ENCODE measurements around the gene HAVCR1.
A peak's percentile ranks its signal among the peaks of the same experiment; 100 is the strongest.
"Not testable (repeated sequence)": the region's sequence is repeated elsewhere in the genome, so short reads cannot be mapped to it uniquely, and the experiment has no call there.

HAVCR1 gene

GRCh38 chr5:157059093-157059539, at the start of gene HAVCR1:
Gene HAVCR1 (minus strand): TSS chr5:157059116. CDS start chr5:157057943, 1,173 bp downstream.
- DNase-seq: no peak

- no peak for DNase-seq
Observed at GRCh38 chr5:157107508-157107907, 48.6 kb upstream of the HAVCR1 start.

- peak; percentile 44 for DNase-seq
Observed at GRCh38 chr5:157106630-157107461, 47.9 kb upstream of the HAVCR1 start.

GRCh38 chr5:157100140-157100679, 41.3 kb upstream of the HAVCR1 start:
- DNase-seq: peak; percentile 46

GRCh38 chr5:157088342-157088990, 29.6 kb upstream of the HAVCR1 start:
- DNase-seq: no peak

GRCh38 chr5:157086751-157087359, 27.9 kb upstream of the HAVCR1 start:
- DNase-seq: no peak

GRCh38 chr5:157085930-157086329, 27.0 kb upstream of the HAVCR1 start:
- DNase-seq: no peak

GRCh38 chr5:157080286-157080685, 21.4 kb upstream of the HAVCR1 start:
- no peak for DNase-seq

- DNase-seq: no peak
Observed at GRCh38 chr5:157076558-157076957, 17.6 kb upstream of the HAVCR1 start.

- DNase-seq: peak; percentile 36
Observed at GRCh38 chr5:157072508-157072907, 13.6 kb upstream of the HAVCR1 start.

GRCh38 chr5:157069949-157070348, 11.0 kb upstream of the HAVCR1 start:
- DNase-seq: no peak

- no peak for DNase-seq
Observed at GRCh38 chr5:157068785-157069184, 9.9 kb upstream of the HAVCR1 start.

- no peak for DNase-seq
Observed at GRCh38 chr5:157068339-157068738, 9.4 kb upstream of the HAVCR1 start.

GRCh38 chr5:157067005-157067404, 8.1 kb upstream of the HAVCR1 start:
- DNase-seq: no peak

- no peak for DNase-seq
Observed at GRCh38 chr5:157066080-157066479, 7.2 kb upstream of the HAVCR1 start.

GRCh38 chr5:157063776-157064430, 5.0 kb upstream of the HAVCR1 start:
- DNase-seq: no peak

- DNase-seq: no peak
Observed at GRCh38 chr5:157059891-157060290, 975 bp upstream of the HAVCR1 start.

GRCh38 chr5:157057459-157058370, 1.2 kb downstream of the HAVCR1 start:
- DNase-seq: no peak

- not testable (repeated sequence) for DNase-seq
Observed at GRCh38 chr5:157056848-157057247, 2.1 kb downstream of the HAVCR1 start.

- DNase-seq: no peak
Observed at GRCh38 chr5:157051604-157052245, 7.2 kb downstream of the HAVCR1 start.

- DNase-seq: no peak
Observed at GRCh38 chr5:157050050-157050449, 8.9 kb downstream of the HAVCR1 start.
